Thoracic aorta (tissue), 2 donors: ENCODE data around the gene SKAP1. TPM values are rescaled to one million over a fixed set of nuclear protein-coding genes. Genes with fewer than 3 reads are reported as not detected.

Experiments
- ATAC-seq: fragments of 150-250 bp; one replicate; pipeline ENCODE4 v1.8.0; 2017; ENCODE audit warnings: low read depth; ENCODE audit not compliant: insufficient number of reproducible peaks, low FRiP score
- DNase-seq: peaks from one replicate; pipeline ENCODE4 v3.0.0-alpha.2; 2020; ENCODE audit warnings: low spot score
- H3K27ac ChIP-seq, 2 donors: fragments of 200-600 bp; sonication (generic); 1 replicate in 1 of 2; 2 replicates in 1 of 2; pipeline ENCODE4 v1.5.1; 2016; ENCODE audit warnings: mild to moderate bottlenecking in 2 of 2, moderate library complexity in 2 of 2
- H3K27me3 ChIP-seq: fragments of 200-600 bp; sonication (generic); replicated peaks from 2 replicates; pipeline ENCODE4 v1.6.0; 2016; ENCODE audit warnings: mild to moderate bottlenecking; ENCODE audit not compliant: insufficient read depth
- H3K36me3 ChIP-seq: fragments of 200-600 bp; sonication (generic); one replicate; pipeline ENCODE4 v1.5.1; 2016
- H3K4me1 ChIP-seq, 2 donors: fragments of 200-600 bp; sonication (generic); 1 replicate in 1 of 2; 2 replicates in 1 of 2; pipeline versions ENCODE4 v1.5.1 to v1.6.0; 2016; ENCODE audit warnings: low read depth in 2 of 2, mild to moderate bottlenecking in 1 of 2; ENCODE audit not compliant: control insufficient read depth in 1 of 2
- H3K4me3 ChIP-seq: fragments of 200-600 bp; sonication (generic); 2 replicates; pipeline ENCODE4 v1.5.1; 2016; ENCODE audit warnings: mild to moderate bottlenecking
- H3K9me3 ChIP-seq: fragments of 200-600 bp; sonication (generic); 2 replicates; pipeline ENCODE4 v1.5.1; 2016
- CTCF ChIP-seq: fragments of 200-600 bp; sonication (generic); IDR thresholded peaks from one replicate; pipeline ENCODE4 v1.5.1; 2019; ENCODE audit warnings: antibody characterized with exemption
- total RNA-seq, 2 donors: library from RNA; depleted of rRNA; stranded (reverse); fragments of >200 nt; gene quantifications; one replicate each; pipeline versions ENCODE4 v1.1.0 to v1.2.3, GENCODE V29; 2016

SKAP1 gene
- total RNA-seq, 2 donors from 2014 or later = 2.6 TPM; not detected in 1

GRCh38 chr17:48465884-48466283 lies 35.9 kb upstream of the SKAP1 start:
- no peaks in the 10 kb centered on the region for H3K9me3 ChIP-seq
- no peak overlapping the region for H3K27ac ChIP-seq
- H3K36me3 ChIP-seq = no peaks in the 10 kb centered on the region
- H3K4me1 ChIP-seq = no peaks in the 10 kb centered on the region
- H3K27me3 ChIP-seq = no peaks in the 10 kb centered on the region
- H3K4me3 ChIP-seq = no peak overlapping the region
- no peak for TF ChIP-seq CTCF
- ATAC-seq (no peak), DNase-seq (no peak)

- H3K4me1 ChIP-seq = no peaks in the 10 kb centered on the region
- H3K27me3 ChIP-seq = no peaks in the 10 kb centered on the region
- no peak overlapping the region for H3K27ac ChIP-seq
- DNase-seq = no peak
- no peak overlapping the region for H3K4me3 ChIP-seq
- no peak for TF ChIP-seq CTCF
- H3K9me3 ChIP-seq = no peaks in the 10 kb centered on the region
- no peak for ATAC-seq
- no peaks in the 10 kb centered on the region for H3K36me3 ChIP-seq
Measured at GRCh38 chr17:48463526-48463925, 33.5 kb upstream of the SKAP1 start.

GRCh38 chr17:48462946-48463345 lies 32.9 kb upstream of the SKAP1 start:
- Histone ChIP-seq H3K4me1 (no peaks in the 10 kb centered on the region), H3K27ac (no peak overlapping the region), H3K4me3 (no peak overlapping the region), H3K9me3 (no peaks in the 10 kb centered on the region), H3K27me3 (no peaks in the 10 kb centered on the region), H3K36me3 (no peaks in the 10 kb centered on the region)
- no peak for ATAC-seq
- DNase-seq = no peak
- TF ChIP-seq CTCF = no peak

- Histone ChIP-seq H3K4me3 (no peak overlapping the region), H3K27ac (no peak overlapping the region), H3K36me3 (no peaks in the 10 kb centered on the region), H3K27me3 (no peaks in the 10 kb centered on the region), H3K4me1 (no peaks in the 10 kb centered on the region), H3K9me3 (no peaks in the 10 kb centered on the region)
- no peak for TF ChIP-seq CTCF
- DNase-seq (no peak), ATAC-seq (no peak)
Measured at GRCh38 chr17:48460052-48460451, 30.0 kb upstream of the SKAP1 start.

GRCh38 chr17:48459070-48459844 lies 29.2 kb upstream of the SKAP1 start:
- H3K9me3 ChIP-seq = no peaks in the 10 kb centered on the region
- ATAC-seq (no peak), DNase-seq (no peak)
- no peaks in the 10 kb centered on the region for H3K36me3 ChIP-seq
- H3K27ac ChIP-seq = no peak overlapping the region
- H3K27me3 ChIP-seq = no peaks in the 10 kb centered on the region
- no peak for TF ChIP-seq CTCF
- no peak overlapping the region for H3K4me3 ChIP-seq
- H3K4me1 ChIP-seq = no peaks in the 10 kb centered on the region
